GM12878 (cell line): ENCODE results near the gene ACHE. TPM values are rescaled to one million over a fixed set of nuclear protein-coding genes. Genes with fewer than 3 reads are reported as not detected.
A peak's percentile ranks its signal among the peaks of the same experiment; 100 is the strongest.

Experiments used
- CREB1 ChIP-seq: IDR thresholded peaks from 2 replicates; pipeline ENCODE4 v1.6.1; 2012; ENCODE audit warnings: low read depth, mild to moderate bottlenecking, inconsistent platforms
- FOS ChIP-seq: IDR thresholded peaks from 3 replicates; pipeline ENCODE4 v1.6.1; 2011; ENCODE audit warnings: borderline replicate concordance; ENCODE audit not compliant: insufficient read length; ENCODE audit errors: extremely low read depth
- HDAC6 ChIP-seq: fragments of 200-600 bp; sonication (generic); IDR thresholded peaks from one replicate; pipeline ENCODE4 v1.8.0; 2017; ENCODE audit warnings: antibody characterized with exemption; ENCODE audit not compliant: unreplicated experiment
- KDM1A ChIP-seq: fragments of 200-600 bp; sonication (generic); IDR thresholded peaks from 2 replicates; pipeline ENCODE4 v1.6.1; 2016; ENCODE audit warnings: borderline replicate concordance
- SIN3A ChIP-seq: IDR thresholded peaks from 2 replicates; pipeline ENCODE4 v1.6.1; 2012; ENCODE audit warnings: low read depth, low read length, improper control_type of control experiment
- SMARCA5 ChIP-seq: fragments of 450-650 bp; IDR thresholded peaks from 2 replicates; pipeline ENCODE4 v1.6.1; 2017; ENCODE audit warnings: mild to moderate bottlenecking
- SMC3 ChIP-seq: IDR thresholded peaks from 2 replicates; pipeline ENCODE4 v1.6.1; 2011; ENCODE audit warnings: low read length, improper control_type of control experiment, borderline replicate concordance
- STAT3 ChIP-seq: IDR thresholded peaks from 2 replicates; pipeline ENCODE4 v1.6.1; 2011; ENCODE audit warnings: low read depth, low read length, improper control_type of control experiment
- YY1 ChIP-seq: IDR thresholded peaks from 2 replicates; pipeline ENCODE4 v1.6.1; 2011; ENCODE audit warnings: low read depth, mild to moderate bottlenecking, low read length
- ZSCAN29 ChIP-seq: fragments of 450-650 bp; IDR thresholded peaks from 2 replicates; pipeline ENCODE4 v1.6.1; 2017; ENCODE audit warnings: mild to moderate bottlenecking, moderate library complexity
- polyA plus RNA-seq, 11 experiments: library from polyadenylated mRNA; depleted of rRNA in 4 of 11; unstranded in 6 of 11; stranded (reverse) in 5 of 11; fragments of >200 nt; fragmentation: Nextera tagmentation in 4 of 11; fragmentation: Illumina TruSeq in 1 of 11; extraction: Ambion mirVana in 4 of 11; extraction: Trizol in 1 of 11; gene quantifications; 1 replicate in 1 of 11; 2 replicates in 10 of 11; pipeline versions ENCODE4 v1.2.1 to v1.2.3, GENCODE V29; 2011 to 2016; ENCODE audit warnings: inconsistent platforms in 2 of 11, missing spikeins in 2 of 11, low read depth in 1 of 11
- total RNA-seq, 4 experiments: library from RNA; depleted of rRNA in 3 of 4; stranded (reverse); fragments of >200 nt in 3 of 4; fragmentation: Illumina TruSeq in 1 of 4; extraction: Trizol in 1 of 4; gene quantifications; 2 replicates each; pipeline versions ENCODE4 v1.2.1 to v1.2.3, GENCODE V29; 2013 to 2021
- TF ChIP-seq, protein P1 (sequence below): fragments of 450-650 bp; formaldehyde crosslinking; IDR thresholded peaks from 2 replicates; pipeline ENCODE4 v1.5.0; 2022; ENCODE audit warnings: mild to moderate bottlenecking, missing genetic modification characterization
- TF ChIP-seq, protein P2 (sequence below): IDR thresholded peaks from 2 replicates; pipeline ENCODE4 v1.6.1; 2012; ENCODE audit warnings: low read depth, low read length, improper control_type of control experiment
- TF ChIP-seq, protein P3 (sequence below): fragments of 450-650 bp; IDR thresholded peaks from 2 replicates; pipeline ENCODE4 v1.6.1; 2016; ENCODE audit warnings: mild to moderate bottlenecking
- TF ChIP-seq, protein P4 (sequence below): fragments of 450-650 bp; IDR thresholded peaks from 2 replicates; pipeline ENCODE4 v1.6.1; 2017; ENCODE audit warnings: mild to moderate bottlenecking, moderate library complexity
- TF ChIP-seq, protein P5 (sequence below): IDR thresholded peaks from 2 replicates; pipeline ENCODE4 v1.6.1; 2012; ENCODE audit warnings: mild to moderate bottlenecking, low read depth, low read length

The ACHE gene
- total and polyA plus RNA-seq, 10 of the 15 experiments (the other 5 are each of a cell fraction or from before 2014, with no cell fraction given): 0.07 to 5.1 (median 2.3) TPM; not detected in 1

DNA sequence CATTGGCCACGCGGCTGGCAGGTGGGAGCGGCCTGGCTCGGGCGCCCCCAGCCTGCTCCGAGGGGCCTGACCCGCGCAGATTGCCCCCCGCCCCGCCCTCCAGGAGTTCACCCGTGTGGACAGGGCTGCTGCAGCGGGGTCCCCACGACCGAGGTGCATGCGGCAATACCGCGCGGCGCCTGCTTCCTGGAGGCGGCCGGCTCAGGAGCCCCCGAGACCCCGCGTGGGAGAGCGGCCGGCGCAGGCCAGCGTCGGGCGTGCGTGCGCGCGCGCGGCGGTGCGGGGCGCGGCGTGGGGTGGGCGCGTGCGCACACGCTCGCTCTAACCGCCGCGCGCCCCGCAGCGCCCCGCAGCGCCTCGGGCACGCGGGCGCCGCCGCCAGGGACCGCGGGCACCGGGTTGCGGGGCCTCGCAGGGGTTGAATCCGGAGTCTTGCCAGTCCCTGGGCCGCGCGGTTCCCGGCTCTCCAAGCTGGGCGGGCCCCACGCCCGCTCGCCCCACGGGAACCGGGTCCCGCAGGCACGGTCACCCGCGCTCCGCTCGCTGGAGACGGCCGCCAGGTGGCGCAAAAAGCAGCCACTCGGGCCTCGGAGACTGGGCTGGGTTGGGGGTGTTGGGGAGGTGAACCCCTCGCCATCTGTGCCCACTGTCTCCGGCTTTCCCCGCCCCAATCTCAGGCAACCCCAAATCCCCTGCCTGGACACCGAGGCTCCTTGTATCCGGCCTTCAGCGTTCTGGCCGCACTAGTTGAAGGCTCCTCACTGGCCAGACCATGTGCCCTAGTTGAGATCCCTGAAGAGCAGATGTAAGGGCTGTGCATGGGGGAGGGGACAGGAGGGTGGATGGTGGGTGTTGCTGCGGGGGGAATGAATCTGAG is 1.3 kb upstream of the ACHE start (continued):
- TF ChIP-seq, protein P1, sequence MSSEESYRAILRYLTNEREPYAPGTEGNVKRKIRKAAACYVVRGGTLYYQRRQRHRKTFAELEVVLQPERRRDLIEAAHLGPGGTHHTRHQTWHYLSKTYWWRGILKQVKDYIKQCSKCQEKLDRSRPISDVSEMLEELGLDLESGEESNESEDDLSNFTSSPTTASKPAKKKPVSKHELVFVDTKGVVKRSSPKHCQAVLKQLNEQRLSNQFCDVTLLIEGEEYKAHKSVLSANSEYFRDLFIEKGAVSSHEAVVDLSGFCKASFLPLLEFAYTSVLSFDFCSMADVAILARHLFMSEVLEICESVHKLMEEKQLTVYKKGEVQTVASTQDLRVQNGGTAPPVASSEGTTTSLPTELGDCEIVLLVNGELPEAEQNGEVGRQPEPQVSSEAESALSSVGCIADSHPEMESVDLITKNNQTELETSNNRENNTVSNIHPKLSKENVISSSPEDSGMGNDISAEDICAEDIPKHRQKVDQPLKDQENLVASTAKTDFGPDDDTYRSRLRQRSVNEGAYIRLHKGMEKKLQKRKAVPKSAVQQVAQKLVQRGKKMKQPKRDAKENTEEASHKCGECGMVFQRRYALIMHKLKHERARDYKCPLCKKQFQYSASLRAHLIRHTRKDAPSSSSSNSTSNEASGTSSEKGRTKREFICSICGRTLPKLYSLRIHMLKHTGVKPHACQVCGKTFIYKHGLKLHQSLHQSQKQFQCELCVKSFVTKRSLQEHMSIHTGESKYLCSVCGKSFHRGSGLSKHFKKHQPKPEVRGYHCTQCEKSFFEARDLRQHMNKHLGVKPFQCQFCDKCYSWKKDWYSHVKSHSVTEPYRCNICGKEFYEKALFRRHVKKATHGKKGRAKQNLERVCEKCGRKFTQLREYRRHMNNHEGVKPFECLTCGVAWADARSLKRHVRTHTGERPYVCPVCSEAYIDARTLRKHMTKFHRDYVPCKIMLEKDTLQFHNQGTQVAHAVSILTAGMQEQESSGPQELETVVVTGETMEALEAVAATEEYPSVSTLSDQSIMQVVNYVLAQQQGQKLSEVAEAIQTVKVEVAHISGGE (CRISPR knock-in tag): no peak
- peak; percentile 39; the same call in 1 of the 2 replicates for TF ChIP-seq SMARCA5
- TF ChIP-seq, protein P2, sequence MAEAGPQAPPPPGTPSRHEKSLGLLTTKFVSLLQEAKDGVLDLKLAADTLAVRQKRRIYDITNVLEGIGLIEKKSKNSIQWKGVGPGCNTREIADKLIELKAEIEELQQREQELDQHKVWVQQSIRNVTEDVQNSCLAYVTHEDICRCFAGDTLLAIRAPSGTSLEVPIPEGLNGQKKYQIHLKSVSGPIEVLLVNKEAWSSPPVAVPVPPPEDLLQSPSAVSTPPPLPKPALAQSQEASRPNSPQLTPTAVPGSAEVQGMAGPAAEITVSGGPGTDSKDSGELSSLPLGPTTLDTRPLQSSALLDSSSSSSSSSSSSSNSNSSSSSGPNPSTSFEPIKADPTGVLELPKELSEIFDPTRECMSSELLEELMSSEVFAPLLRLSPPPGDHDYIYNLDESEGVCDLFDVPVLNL: no peak
- peak; percentile 79 for TF ChIP-seq SMC3
- 0 out of 2 replicates have a peak, but pooled peaks have one; percentile 45 for TF ChIP-seq YY1
- no peak for TF ChIP-seq CREB1
- TF ChIP-seq KDM1A: no peak
- TF ChIP-seq, protein P3, sequence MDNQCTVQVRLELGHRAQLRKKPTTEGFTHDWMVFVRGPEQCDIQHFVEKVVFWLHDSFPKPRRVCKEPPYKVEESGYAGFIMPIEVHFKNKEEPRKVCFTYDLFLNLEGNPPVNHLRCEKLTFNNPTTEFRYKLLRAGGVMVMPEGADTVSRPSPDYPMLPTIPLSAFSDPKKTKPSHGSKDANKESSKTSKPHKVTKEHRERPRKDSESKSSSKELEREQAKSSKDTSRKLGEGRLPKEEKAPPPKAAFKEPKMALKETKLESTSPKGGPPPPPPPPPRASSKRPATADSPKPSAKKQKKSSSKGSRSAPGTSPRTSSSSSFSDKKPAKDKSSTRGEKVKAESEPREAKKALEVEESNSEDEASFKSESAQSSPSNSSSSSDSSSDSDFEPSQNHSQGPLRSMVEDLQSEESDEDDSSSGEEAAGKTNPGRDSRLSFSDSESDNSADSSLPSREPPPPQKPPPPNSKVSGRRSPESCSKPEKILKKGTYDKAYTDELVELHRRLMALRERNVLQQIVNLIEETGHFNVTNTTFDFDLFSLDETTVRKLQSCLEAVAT: no peak
- peak; percentile 63; the same call in 1 of the 2 replicates for TF ChIP-seq ZSCAN29
- TF ChIP-seq, protein P4, sequence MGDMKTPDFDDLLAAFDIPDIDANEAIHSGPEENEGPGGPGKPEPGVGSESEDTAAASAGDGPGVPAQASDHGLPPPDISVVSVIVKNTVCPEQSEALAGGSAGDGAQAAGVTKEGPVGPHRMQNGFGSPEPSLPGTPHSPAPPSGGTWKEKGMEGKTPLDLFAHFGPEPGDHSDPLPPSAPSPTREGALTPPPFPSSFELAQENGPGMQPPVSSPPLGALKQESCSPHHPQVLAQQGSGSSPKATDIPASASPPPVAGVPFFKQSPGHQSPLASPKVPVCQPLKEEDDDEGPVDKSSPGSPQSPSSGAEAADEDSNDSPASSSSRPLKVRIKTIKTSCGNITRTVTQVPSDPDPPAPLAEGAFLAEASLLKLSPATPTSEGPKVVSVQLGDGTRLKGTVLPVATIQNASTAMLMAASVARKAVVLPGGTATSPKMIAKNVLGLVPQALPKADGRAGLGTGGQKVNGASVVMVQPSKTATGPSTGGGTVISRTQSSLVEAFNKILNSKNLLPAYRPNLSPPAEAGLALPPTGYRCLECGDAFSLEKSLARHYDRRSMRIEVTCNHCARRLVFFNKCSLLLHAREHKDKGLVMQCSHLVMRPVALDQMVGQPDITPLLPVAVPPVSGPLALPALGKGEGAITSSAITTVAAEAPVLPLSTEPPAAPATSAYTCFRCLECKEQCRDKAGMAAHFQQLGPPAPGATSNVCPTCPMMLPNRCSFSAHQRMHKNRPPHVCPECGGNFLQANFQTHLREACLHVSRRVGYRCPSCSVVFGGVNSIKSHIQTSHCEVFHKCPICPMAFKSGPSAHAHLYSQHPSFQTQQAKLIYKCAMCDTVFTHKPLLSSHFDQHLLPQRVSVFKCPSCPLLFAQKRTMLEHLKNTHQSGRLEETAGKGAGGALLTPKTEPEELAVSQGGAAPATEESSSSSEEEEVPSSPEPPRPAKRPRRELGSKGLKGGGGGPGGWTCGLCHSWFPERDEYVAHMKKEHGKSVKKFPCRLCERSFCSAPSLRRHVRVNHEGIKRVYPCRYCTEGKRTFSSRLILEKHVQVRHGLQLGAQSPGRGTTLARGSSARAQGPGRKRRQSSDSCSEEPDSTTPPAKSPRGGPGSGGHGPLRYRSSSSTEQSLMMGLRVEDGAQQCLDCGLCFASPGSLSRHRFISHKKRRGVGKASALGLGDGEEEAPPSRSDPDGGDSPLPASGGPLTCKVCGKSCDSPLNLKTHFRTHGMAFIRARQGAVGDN: 0 out of 2 replicates have a peak, but pooled peaks have one; percentile 21
- TF ChIP-seq FOS: no peak
- TF ChIP-seq STAT3: no peak
- no peak for TF ChIP-seq HDAC6
- TF ChIP-seq SIN3A: no peak
- TF ChIP-seq, protein P5, sequence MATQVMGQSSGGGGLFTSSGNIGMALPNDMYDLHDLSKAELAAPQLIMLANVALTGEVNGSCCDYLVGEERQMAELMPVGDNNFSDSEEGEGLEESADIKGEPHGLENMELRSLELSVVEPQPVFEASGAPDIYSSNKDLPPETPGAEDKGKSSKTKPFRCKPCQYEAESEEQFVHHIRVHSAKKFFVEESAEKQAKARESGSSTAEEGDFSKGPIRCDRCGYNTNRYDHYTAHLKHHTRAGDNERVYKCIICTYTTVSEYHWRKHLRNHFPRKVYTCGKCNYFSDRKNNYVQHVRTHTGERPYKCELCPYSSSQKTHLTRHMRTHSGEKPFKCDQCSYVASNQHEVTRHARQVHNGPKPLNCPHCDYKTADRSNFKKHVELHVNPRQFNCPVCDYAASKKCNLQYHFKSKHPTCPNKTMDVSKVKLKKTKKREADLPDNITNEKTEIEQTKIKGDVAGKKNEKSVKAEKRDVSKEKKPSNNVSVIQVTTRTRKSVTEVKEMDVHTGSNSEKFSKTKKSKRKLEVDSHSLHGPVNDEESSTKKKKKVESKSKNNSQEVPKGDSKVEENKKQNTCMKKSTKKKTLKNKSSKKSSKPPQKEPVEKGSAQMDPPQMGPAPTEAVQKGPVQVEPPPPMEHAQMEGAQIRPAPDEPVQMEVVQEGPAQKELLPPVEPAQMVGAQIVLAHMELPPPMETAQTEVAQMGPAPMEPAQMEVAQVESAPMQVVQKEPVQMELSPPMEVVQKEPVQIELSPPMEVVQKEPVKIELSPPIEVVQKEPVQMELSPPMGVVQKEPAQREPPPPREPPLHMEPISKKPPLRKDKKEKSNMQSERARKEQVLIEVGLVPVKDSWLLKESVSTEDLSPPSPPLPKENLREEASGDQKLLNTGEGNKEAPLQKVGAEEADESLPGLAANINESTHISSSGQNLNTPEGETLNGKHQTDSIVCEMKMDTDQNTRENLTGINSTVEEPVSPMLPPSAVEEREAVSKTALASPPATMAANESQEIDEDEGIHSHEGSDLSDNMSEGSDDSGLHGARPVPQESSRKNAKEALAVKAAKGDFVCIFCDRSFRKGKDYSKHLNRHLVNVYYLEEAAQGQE: no peak
